ENCODE data around the gene ALDH9A1.

DNA sequence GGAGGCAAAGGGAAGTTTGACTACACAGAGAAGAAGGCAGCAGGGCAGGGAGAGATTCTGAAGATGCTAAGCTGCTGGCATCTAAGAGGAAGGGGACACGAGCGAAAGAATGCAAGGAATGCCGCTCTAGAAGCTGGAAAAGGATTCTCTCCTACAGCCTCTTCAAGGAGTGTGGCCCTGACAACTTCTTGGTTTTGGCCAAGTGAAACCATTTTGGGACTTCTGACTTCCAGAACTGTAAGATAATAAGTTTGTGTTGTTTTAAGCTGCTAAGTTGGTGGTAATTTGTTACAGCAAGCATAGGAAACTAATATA, 38.8 kb downstream of the ALDH9A1 start:
- TF ChIP-seq POLR2A (IDR thresholded peaks at IDR 0.05) (no peak), POLR2AphosphoS5 (IDR thresholded peaks at IDR 0.05) (no peak)
- TF ChIP-seq, protein P1, sequence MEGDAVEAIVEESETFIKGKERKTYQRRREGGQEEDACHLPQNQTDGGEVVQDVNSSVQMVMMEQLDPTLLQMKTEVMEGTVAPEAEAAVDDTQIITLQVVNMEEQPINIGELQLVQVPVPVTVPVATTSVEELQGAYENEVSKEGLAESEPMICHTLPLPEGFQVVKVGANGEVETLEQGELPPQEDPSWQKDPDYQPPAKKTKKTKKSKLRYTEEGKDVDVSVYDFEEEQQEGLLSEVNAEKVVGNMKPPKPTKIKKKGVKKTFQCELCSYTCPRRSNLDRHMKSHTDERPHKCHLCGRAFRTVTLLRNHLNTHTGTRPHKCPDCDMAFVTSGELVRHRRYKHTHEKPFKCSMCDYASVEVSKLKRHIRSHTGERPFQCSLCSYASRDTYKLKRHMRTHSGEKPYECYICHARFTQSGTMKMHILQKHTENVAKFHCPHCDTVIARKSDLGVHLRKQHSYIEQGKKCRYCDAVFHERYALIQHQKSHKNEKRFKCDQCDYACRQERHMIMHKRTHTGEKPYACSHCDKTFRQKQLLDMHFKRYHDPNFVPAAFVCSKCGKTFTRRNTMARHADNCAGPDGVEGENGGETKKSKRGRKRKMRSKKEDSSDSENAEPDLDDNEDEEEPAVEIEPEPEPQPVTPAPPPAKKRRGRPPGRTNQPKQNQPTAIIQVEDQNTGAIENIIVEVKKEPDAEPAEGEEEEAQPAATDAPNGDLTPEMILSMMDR (IDR thresholded peaks at IDR 0.05), result no peak

All from gastroesophageal sphincter (tissue), 3 donors.